Measurements from ENCODE around the gene C17orf113.

GRCh38 chr17:42068979-42069378 is 18.6 kb upstream of the C17orf113 start:
- no peak for TF ChIP-seq CTCF (IDR thresholded peaks at IDR 0.05; ENCODE audit: low read depth, low read length, poor library complexity, severe bottlenecking)
- no peak for TF ChIP-seq EZH2phosphoT487 (IDR thresholded peaks at IDR 0.05; ENCODE audit: borderline replicate concordance, low read length)

Data from DOHH2 (cell line).